ENCODE measurements around the gene CDCP2.

CDCP2 gene

GRCh38 chr1:54125386-54126070 is 27.3 kb downstream of the CDCP2 start:
- DNase-seq (ENCODE audit: extremely low spot score) = no peak
- CTCF ChIA-PET = interaction anchor here (1.1 to 5.1 kb wide), 3 partner anchors 14 to 363 kb away, joined by 3 to 36 read pairs (median 4); no protein-coding TSS in a partner anchor

GRCh38 chr1:54124906-54125305 is 27.9 kb downstream of the CDCP2 start:
- TF ChIP-seq CTCF (IDR thresholded peaks at IDR 0.05; ENCODE audit: control extremely low read depth, extremely low read depth, low read depth, missing control alignments) = no peak
- ChIA-PET POLR2A (no interaction called here), CTCF (interaction anchor here (1.1 to 5.1 kb wide), 3 partner anchors 14 to 364 kb away, joined by 3 to 36 read pairs (median 4); no protein-coding TSS in a partner anchor)
- DNase-seq (ENCODE audit: extremely low spot score) = no peak

More at GRCh38 chr1:54125386-54126070, 27.3 kb downstream of the CDCP2 start:
- POLR2A ChIA-PET = no interaction called here
- no peak for TF ChIP-seq CTCF (IDR thresholded peaks at IDR 0.05; ENCODE audit: control extremely low read depth, extremely low read depth, low read depth, missing control alignments)

GRCh38 chr1:54124472-54124871 is 28.3 kb downstream of the CDCP2 start:
- POLR2A ChIA-PET = no interaction called here
- CTCF ChIA-PET = interaction anchor here (1.1 to 5.1 kb wide), 3 partner anchors 13 to 365 kb away, joined by 3 to 36 read pairs (median 4); no protein-coding TSS in a partner anchor
- DNase-seq (ENCODE audit: extremely low spot score) = no peak
- no peak for TF ChIP-seq CTCF (IDR thresholded peaks at IDR 0.05; ENCODE audit: control extremely low read depth, extremely low read depth, low read depth, missing control alignments)

GRCh38 chr1:54122992-54123391 is 29.8 kb downstream of the CDCP2 start:
- POLR2A ChIA-PET = no interaction called here
- DNase-seq (ENCODE audit: extremely low spot score) = no peak
- TF ChIP-seq CTCF (IDR thresholded peaks at IDR 0.05; ENCODE audit: control extremely low read depth, extremely low read depth, low read depth, missing control alignments) = no peak
- CTCF ChIA-PET = interaction anchor here (0.7 to 5.1 kb wide), 10 partner anchors 10 to 687 kb away, joined by 3 to 36 read pairs (median 4); no protein-coding TSS in a partner anchor

- ChIA-PET POLR2A (no interaction called here), CTCF (interaction anchor here (0.7 to 5.1 kb wide), 11 partner anchors 9 to 693 kb away, joined by 3 to 36 read pairs (median 3); no protein-coding TSS in a partner anchor)
- no peak for TF ChIP-seq CTCF (IDR thresholded peaks at IDR 0.05; ENCODE audit: control extremely low read depth, extremely low read depth, low read depth, missing control alignments)
- DNase-seq (ENCODE audit: extremely low spot score) = no peak
Measured at GRCh38 chr1:54122135-54122751, 30.6 kb downstream of the CDCP2 start.

- POLR2A ChIA-PET = no interaction called here
- CTCF ChIA-PET = interaction anchor here (0.6 to 5.1 kb wide), 13 partner anchors 8 to 694 kb away, joined by 3 to 36 read pairs (median 3); no protein-coding TSS in a partner anchor
- TF ChIP-seq CTCF (IDR thresholded peaks at IDR 0.05; ENCODE audit: control extremely low read depth, extremely low read depth, low read depth, missing control alignments) = peak; percentile 75
- DNase-seq (ENCODE audit: extremely low spot score) = peak; percentile 81
Measured at GRCh38 chr1:54121482-54122134, 31.2 kb downstream of the CDCP2 start.

Data from GM10248 (cell line).